DMS53 treated with DMSO at 0.1 percent for 48 hours (cell line): ENCODE results near the gene GPR33.
"Not testable (repeated sequence)": the region's sequence is repeated elsewhere in the genome, so short reads cannot be mapped to it uniquely, and the experiment has no call there.

ENCODE experiments used
- DNase-seq: peaks from one replicate; lab custom pipeline; 2025; ENCODE audit not compliant: unreplicated experiment; lab: John Stamatoyannopoulos, UW

Gene GPR33

GRCh38 chr14:31461545-31461944, 26.3 kb downstream of the GPR33 start:
- DNase-seq, result no peak

GRCh38 chr14:31457665-31458659, 29.9 kb downstream of the GPR33 start:
- no peak for DNase-seq

- peak; percentile 78 for DNase-seq
Measured at GRCh38 chr14:31456841-31457664, 30.8 kb downstream of the GPR33 start, which contains the start of gene DTD2. Gene DTD2, minus strand, starts transcription at chr14:31457506. Its CDS starts 113 bp downstream, at chr14:31457393.

GRCh38 chr14:31449971-31450610, 37.7 kb downstream of the GPR33 start:
- peak; percentile 3 for DNase-seq

- DNase-seq, result no peak
Measured at GRCh38 chr14:31449136-31449535, 38.7 kb downstream of the GPR33 start.

- no peak for DNase-seq
Measured at GRCh38 chr14:31445703-31446102, 42.1 kb downstream of the GPR33 start.

GRCh38 chr14:31442284-31442683, 45.6 kb downstream of the GPR33 start:
- no peak for DNase-seq

- DNase-seq, result no peak
Measured at GRCh38 chr14:31441273-31442111, 46.3 kb downstream of the GPR33 start.

- DNase-seq, result no peak
Measured at GRCh38 chr14:31440280-31440679, 47.6 kb downstream of the GPR33 start.

GRCh38 chr14:31439561-31439960, 48.3 kb downstream of the GPR33 start:
- DNase-seq, result no peak

- DNase-seq, result not testable (repeated sequence)
Measured at GRCh38 chr14:31437045-31437691, 50.7 kb downstream of the GPR33 start.

GRCh38 chr14:31435276-31435675, 52.6 kb downstream of the GPR33 start:
- no peak for DNase-seq
